ENCODE data around the gene KIF14. TPM values are rescaled to one million over a fixed set of nuclear protein-coding genes. Genes with fewer than 3 reads are reported as not detected.
A peak's percentile ranks its signal among the peaks of the same experiment; 100 is the strongest.

The KIF14 gene
- total and polyA plus RNA-seq, 2 of the 4 experiments (the other 2 are of a cell fraction): 2.3 to 4.7 TPM

DNA sequence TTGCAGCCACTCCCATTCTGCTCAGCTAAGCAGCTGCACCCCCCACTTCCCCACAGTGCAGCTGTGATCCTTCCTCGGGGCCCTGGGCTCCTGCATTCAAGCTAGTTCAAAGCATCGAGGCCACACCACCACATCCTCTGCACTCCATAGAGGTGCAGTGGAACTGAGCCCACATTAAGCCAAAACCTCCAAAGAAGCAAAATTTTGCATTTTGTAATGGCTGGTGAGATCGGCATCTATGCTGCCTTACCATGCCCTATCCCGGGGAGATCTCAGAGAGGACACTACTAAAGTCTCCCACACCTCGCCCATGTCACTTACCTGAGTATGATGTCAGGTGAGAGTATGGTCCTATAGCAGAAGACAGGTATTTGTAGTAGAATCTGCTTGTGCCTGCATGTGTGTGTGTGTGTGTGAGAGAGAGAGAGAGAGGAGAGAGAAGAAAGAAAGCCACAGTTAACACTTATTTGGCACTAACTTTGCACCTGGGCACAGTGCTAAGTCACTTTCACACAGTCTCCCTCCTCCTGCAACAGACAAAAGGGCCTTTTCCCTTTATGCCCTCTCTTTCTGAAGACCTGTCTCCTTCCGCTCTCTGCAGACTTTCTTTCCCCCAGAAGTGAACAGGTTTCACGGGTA, 89.8 kb downstream of the KIF14 start:
- no peaks in the 10 kb centered on the region for H4K20me1 ChIP-seq (ENCODE audit: insufficient read depth, low read length)
- no peak overlapping the region for H3K4ac ChIP-seq (ENCODE audit: low read depth, low read length)
- H4K8ac ChIP-seq (ENCODE audit: low read depth in 2 of 2, low read length in 2 of 2): no peak overlapping the region
- H3K23ac ChIP-seq (ENCODE audit: low read depth, low read length): no peak overlapping the region
- ChIA-PET POLR2A (ENCODE audit: unreplicated experiment) (no interaction called here), CTCF (no interaction called here)
- intact Hi-C loops (cut with micrococcal nuclease) (no loop called here), in situ Hi-C loops (cut with MboI; ENCODE audit: low sequenced_read_pairs) (no loop called here), dilution Hi-C loops (cut with HindIII; ENCODE audit: low sequenced_read_pairs, unreplicated experiment) (no loop called here)
- H2AK9ac ChIP-seq (replicated peaks; ENCODE audit: low read depth, low read length, poor library complexity): no peak overlapping the region
- no peaks in the 10 kb centered on the region for H3K9me3 ChIP-seq (ENCODE audit: control insufficient read depth, insufficient read depth, low read length)
- H2AK5ac ChIP-seq (ENCODE audit: low read depth, low read length): no peak overlapping the region
- no peak overlapping the region for H3K4me2 ChIP-seq (ENCODE audit: low read depth, low read length)
- H2BK20ac ChIP-seq (ENCODE audit: low read depth, low read length): no peak overlapping the region
- no CpG with 5 or more reads among the region's 7 CpGs for WGBS, 2 experiments (ENCODE audit: extremely low coverage in 2 of 2, insufficient read length in 1 of 2)
- H2BK120ac ChIP-seq (ENCODE audit: low read depth, low read length): no peak overlapping the region
- H4K91ac ChIP-seq (ENCODE audit: insufficient read depth, low read depth, low read length): no peak overlapping the region
- no peak overlapping the region for H4K5ac ChIP-seq (ENCODE audit: low read depth, low read length)
- H3K9ac ChIP-seq (ENCODE audit: low read depth, low read length): no peak overlapping the region
- H2BK5ac ChIP-seq (ENCODE audit: low read depth, low read length, poor library complexity, severe bottlenecking): no peak overlapping the region
- H3K9me1 ChIP-seq (ENCODE audit: insufficient read depth, low read length): no peaks in the 10 kb centered on the region
- H3K4me1 ChIP-seq (ENCODE audit: control insufficient read depth, insufficient read depth, low read length): peaks cover 5% of the 10 kb centered on the region; the same call in 1 of the 2 replicates
- no peaks in the 10 kb centered on the region for H3K79me1 ChIP-seq (ENCODE audit: low read depth in 1 of 2, low read length in 2 of 2)
- H3K18ac ChIP-seq (ENCODE audit: low read depth, low read length): no peak overlapping the region
- H3K27ac ChIP-seq (ENCODE audit: insufficient read depth, low read length): no peak overlapping the region
- DNase-seq (no peak), ATAC-seq (ENCODE audit: low read depth) (0 out of 2 replicates have a peak, but pooled peaks have one; percentile 11)
- H3K4me3 ChIP-seq (ENCODE audit: insufficient read depth, low read depth, low read length): no peak overlapping the region
- TF ChIP-seq, protein P1, sequence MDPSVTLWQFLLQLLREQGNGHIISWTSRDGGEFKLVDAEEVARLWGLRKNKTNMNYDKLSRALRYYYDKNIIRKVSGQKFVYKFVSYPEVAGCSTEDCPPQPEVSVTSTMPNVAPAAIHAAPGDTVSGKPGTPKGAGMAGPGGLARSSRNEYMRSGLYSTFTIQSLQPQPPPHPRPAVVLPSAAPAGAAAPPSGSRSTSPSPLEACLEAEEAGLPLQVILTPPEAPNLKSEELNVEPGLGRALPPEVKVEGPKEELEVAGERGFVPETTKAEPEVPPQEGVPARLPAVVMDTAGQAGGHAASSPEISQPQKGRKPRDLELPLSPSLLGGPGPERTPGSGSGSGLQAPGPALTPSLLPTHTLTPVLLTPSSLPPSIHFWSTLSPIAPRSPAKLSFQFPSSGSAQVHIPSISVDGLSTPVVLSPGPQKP (IDR thresholded peaks at IDR 0.05; ENCODE audit: borderline replicate concordance, low read depth, low read length): no peak
- no peak for TF ChIP-seq BHLHE40 (IDR thresholded peaks at IDR 0.05; ENCODE audit: low read depth, low read length)
- TF ChIP-seq, protein P2, sequence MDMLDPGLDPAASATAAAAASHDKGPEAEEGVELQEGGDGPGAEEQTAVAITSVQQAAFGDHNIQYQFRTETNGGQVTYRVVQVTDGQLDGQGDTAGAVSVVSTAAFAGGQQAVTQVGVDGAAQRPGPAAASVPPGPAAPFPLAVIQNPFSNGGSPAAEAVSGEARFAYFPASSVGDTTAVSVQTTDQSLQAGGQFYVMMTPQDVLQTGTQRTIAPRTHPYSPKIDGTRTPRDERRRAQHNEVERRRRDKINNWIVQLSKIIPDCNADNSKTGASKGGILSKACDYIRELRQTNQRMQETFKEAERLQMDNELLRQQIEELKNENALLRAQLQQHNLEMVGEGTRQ (IDR thresholded peaks at IDR 0.05; ENCODE audit: low read depth, low read length): no peak
- H3K56ac ChIP-seq (ENCODE audit: extremely low read depth, insufficient read depth, low read length): no peak overlapping the region
- no peak overlapping the region for H2AFZ ChIP-seq (replicated peaks; ENCODE audit: low read length, poor library complexity)
- no TSS peak for BruUV-seq (replicated peaks)
- no peak overlapping the region for H3K14ac ChIP-seq (replicated peaks; ENCODE audit: low read depth, low read length)
- no peak overlapping the region for H2BK15ac ChIP-seq (ENCODE audit: low read depth, low read length)
- no peaks in the 10 kb centered on the region for H3K36me3 ChIP-seq (ENCODE audit: control insufficient read depth, insufficient read depth, low read length)
- H3K27me3 ChIP-seq (ENCODE audit: control insufficient read depth, insufficient read depth, low read length): peaks cover 4% of the 10 kb centered on the region

Data from IMR-90 (cell line).